Fibroblast of pulmonary artery (primary cell): Measurements from ENCODE around the gene LINGO1.

Source experiments
- DNase-seq: peaks from one replicate; pipeline ENCODE4 v3.0.0-alpha.2; 2010; ENCODE audit warnings: low read depth
- H3K4me3 ChIP-seq: replicated peaks from 2 replicates; pipeline ENCODE4 v1.5.1; 2011; ENCODE audit warnings: low read depth, mild to moderate bottlenecking, control low read depth, low read length, moderate library complexity
- TF ChIP-seq, protein P1 (sequence below): IDR thresholded peaks from 2 replicates; pipeline ENCODE4 v1.5.1; 2011; ENCODE audit warnings: mild to moderate bottlenecking, control low read depth, low read length, inconsistent platforms; ENCODE audit errors: missing control alignments

Gene LINGO1

DNA sequence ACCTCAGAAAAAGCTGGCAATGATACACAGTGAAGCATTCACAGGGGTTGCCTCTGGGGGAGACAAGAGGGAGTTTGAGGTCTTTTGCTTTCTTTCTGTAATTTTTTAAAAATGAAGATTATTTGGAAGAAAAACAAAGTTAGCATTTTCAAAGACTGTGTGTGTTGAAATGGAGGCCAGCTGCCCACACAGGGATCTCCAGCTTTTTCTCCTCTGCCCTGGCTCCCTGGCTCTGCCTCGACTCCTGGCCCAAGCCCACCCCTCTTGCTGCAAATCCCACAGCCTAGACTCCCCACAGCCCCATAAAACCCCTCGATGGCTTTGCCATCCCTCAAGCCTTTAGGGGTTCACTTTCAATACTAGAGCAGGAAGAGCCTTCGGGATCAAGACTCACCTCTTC lies 68.4 kb downstream of the LINGO1 start:
- no peak for DNase-seq
- H3K4me3 ChIP-seq = no peak overlapping the region
- TF ChIP-seq, protein P1, sequence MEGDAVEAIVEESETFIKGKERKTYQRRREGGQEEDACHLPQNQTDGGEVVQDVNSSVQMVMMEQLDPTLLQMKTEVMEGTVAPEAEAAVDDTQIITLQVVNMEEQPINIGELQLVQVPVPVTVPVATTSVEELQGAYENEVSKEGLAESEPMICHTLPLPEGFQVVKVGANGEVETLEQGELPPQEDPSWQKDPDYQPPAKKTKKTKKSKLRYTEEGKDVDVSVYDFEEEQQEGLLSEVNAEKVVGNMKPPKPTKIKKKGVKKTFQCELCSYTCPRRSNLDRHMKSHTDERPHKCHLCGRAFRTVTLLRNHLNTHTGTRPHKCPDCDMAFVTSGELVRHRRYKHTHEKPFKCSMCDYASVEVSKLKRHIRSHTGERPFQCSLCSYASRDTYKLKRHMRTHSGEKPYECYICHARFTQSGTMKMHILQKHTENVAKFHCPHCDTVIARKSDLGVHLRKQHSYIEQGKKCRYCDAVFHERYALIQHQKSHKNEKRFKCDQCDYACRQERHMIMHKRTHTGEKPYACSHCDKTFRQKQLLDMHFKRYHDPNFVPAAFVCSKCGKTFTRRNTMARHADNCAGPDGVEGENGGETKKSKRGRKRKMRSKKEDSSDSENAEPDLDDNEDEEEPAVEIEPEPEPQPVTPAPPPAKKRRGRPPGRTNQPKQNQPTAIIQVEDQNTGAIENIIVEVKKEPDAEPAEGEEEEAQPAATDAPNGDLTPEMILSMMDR = no peak

DNA sequence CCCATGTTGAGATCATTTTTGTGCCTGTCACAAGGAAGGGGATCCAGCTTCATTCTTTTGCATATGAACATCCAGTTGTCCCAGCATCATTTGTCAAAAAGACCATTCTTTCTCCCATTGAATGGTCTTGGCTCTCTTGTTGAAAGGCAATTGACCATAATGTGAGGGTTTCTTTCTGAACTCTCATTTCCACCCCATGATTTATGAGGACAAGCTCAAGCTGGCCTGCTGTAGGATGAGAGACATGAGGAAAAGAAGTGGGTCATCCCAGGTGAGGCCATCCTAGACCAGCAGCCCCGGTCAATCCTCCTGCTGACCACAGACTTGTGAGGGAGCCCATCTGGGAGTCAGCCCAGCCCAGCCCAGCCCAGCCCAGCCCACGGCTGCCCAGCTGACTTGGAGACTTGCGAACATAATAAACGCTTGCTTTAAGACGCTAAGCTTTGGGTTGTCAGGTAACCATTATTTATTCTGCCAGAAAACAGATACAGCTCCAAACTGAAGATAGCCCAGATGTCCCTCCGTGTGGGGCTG lies 69.0 kb downstream of the LINGO1 start:
- DNase-seq = no peak
- TF ChIP-seq, protein P1 = no peak
- H3K4me3 ChIP-seq = no peak overlapping the region
